Activated CD8-positive, alpha-beta memory T cell treated with anti-CD3 and anti-CD28 coated beads, Interleukin-2, amount 50 U/mL, for 1 hour (primary cell): ENCODE results near the gene ABCG8.

Experiments used
- DNase-seq: peaks from one replicate; pipeline ENCODE4 v3.0.0-alpha.2; 2020; ENCODE audit errors: extremely low read depth

The ABCG8 gene

GRCh38 chr2:43872151-43872550, 33.4 kb downstream of the ABCG8 start:
- DNase-seq = no peak

GRCh38 chr2:43874776-43875451, 36.1 kb downstream of the ABCG8 start:
- no peak for DNase-seq

- no peak for DNase-seq
These were observed 39.2 kb downstream of the ABCG8 start for GRCh38 chr2:43877782-43878464.

- DNase-seq = no peak
These were observed 40.5 kb downstream of the ABCG8 start for GRCh38 chr2:43879261-43879660.

- DNase-seq = no peak
These were observed 41.7 kb downstream of the ABCG8 start for GRCh38 chr2:43880471-43880870.

GRCh38 chr2:43880952-43881351, 42.2 kb downstream of the ABCG8 start:
- no peak for DNase-seq

GRCh38 chr2:43882312-43882711, 43.5 kb downstream of the ABCG8 start:
- DNase-seq = no peak

- no peak for DNase-seq
These were observed 45.9 kb downstream of the ABCG8 start for GRCh38 chr2:43884689-43885088.

- no peak for DNase-seq
These were observed 46.4 kb downstream of the ABCG8 start for GRCh38 chr2:43885132-43885632.

GRCh38 chr2:43887176-43887575, 48.4 kb downstream of the ABCG8 start:
- DNase-seq = no peak

- no peak for DNase-seq
These were observed 50.6 kb downstream of the ABCG8 start for GRCh38 chr2:43889416-43889815.

GRCh38 chr2:43890855-43891254, 52.1 kb downstream of the ABCG8 start:
- no peak for DNase-seq

- DNase-seq = no peak
These were observed 56.0 kb downstream of the ABCG8 start for GRCh38 chr2:43894743-43895142.

- no peak for DNase-seq
These were observed 58.1 kb downstream of the ABCG8 start for GRCh38 chr2:43896906-43897305.

- DNase-seq = no peak
These were observed 58.7 kb downstream of the ABCG8 start for GRCh38 chr2:43897492-43897891.

GRCh38 chr2:43898134-43898837, 59.5 kb downstream of the ABCG8 start:
- no peak for DNase-seq

GRCh38 chr2:43898838-43899346, 60.1 kb downstream of the ABCG8 start:
- DNase-seq = no peak

GRCh38 chr2:43899589-43899988, 60.8 kb downstream of the ABCG8 start:
- no peak for DNase-seq

GRCh38 chr2:43905371-43905803, 66.6 kb downstream of the ABCG8 start:
- DNase-seq = no peak

- no peak for DNase-seq
These were observed 67.1 kb downstream of the ABCG8 start for GRCh38 chr2:43905871-43906270.

- DNase-seq = no peak
These were observed 67.8 kb downstream of the ABCG8 start for GRCh38 chr2:43906448-43907109.
